ENCODE results near the gene LRRC38. TPM values are rescaled to one million over a fixed set of nuclear protein-coding genes. Genes with fewer than 3 reads are reported as not detected.

Gene LRRC38
- total RNA-seq, 6 donors from 2014 or later, result 0.11 TPM; not detected in 5

GRCh38 chr1:13523780-13524477 is 10.1 kb upstream of the LRRC38 start:
- DNase-seq, result no peak
- Histone ChIP-seq H3K27me3 (no peaks in the 10 kb centered on the region), H3K27ac (no peak overlapping the region), H3K36me3 (no peaks in the 10 kb centered on the region), H3K9me3 (peaks cover 0 to 2% (median 0%) of the 10 kb centered on the region in 4 donors), H3K4me3 (no peak overlapping the region), H3K4me1 (no peaks in the 10 kb centered on the region)
- TF ChIP-seq CTCF (IDR thresholded peaks at IDR 0.05), result no peak
- ATAC-seq (ENCODE audit: low FRiP score in 2 of 2), result no peak
- 57 to 59% methylated on average over 8 of the region's 8 CpGs for WGBS, 2 donors

DNA sequence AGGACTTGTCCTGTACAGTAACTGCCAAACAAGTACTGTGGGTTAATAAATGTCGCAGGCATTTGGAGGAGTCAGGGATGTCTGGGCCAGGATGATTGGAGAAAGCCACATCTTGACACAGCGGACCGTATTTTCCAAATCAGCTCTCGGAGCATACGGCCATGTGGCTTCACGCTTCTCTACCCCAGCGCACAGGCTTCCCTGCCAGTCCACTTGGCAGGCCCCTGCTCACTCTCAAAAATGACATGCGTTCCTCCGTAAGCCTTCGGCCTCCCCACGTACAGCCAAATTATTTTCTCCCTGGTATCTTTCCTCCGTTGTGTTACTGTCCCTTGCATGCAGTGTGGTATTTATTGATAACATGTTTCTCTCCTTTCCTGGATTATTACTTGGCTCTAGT is 7.2 kb upstream of the LRRC38 start:
- no peak for ATAC-seq (ENCODE audit: low FRiP score in 2 of 2)
- H3K27me3 ChIP-seq, result peaks cover 0 to 5% (median 0%) of the 10 kb centered on the region in 4 donors
- no peak for TF ChIP-seq POLR2A (IDR thresholded peaks at IDR 0.05)
- no peak for TF ChIP-seq EP300 (IDR thresholded peaks at IDR 0.05)
- TF ChIP-seq POLR2AphosphoS5 (IDR thresholded peaks at IDR 0.05), result no peak
- TF ChIP-seq CTCF (IDR thresholded peaks at IDR 0.05), result no peak
- 90 to 93% methylated on average over 12 of the region's 12 CpGs for WGBS, 2 donors
- H3K36me3 ChIP-seq, result no peaks in the 10 kb centered on the region
- no peak for DNase-seq
- no peak overlapping the region for H3K27ac ChIP-seq
- no peak overlapping the region for H3K4me3 ChIP-seq
- H3K9me3 ChIP-seq, result peaks cover 0 to 5% (median 0%) of the 10 kb centered on the region in 4 donors
- no peaks in the 10 kb centered on the region for H3K4me1 ChIP-seq

DNA sequence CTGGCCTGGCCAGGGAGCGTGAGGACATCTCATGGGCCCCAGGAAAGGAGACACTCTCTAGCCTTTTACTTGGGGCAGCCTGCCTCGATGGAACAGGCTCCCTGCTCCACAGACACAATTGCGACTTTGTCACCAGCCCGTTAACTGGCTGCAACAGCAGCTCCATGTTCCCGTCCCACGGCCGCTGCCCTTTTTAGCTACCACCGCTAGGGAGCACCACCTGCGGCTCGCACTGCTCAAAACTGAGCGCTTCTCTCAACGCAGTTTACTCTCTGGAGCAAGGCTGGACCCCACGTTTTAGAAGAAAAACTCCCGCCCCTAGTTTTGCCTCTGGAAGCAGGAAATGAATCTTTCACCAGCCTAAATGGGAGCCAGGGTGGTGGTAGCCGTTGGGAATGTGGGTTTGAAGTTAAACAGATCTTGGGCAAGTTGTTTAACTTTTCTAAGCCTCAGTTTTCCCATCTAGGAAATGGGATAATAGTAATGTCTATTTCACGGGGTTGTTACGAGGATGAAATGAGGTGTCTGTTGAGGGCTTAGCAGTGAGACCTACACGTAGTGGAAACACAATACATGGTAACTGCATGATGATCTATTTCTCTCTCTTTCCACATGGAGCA is 3.5 kb upstream of the LRRC38 start:
- TF ChIP-seq CTCF (IDR thresholded peaks at IDR 0.05) (peak in 4 of 6 experiments; percentile 24 to 39 (median 32)), POLR2AphosphoS5 (IDR thresholded peaks at IDR 0.05) (no peak)
- Histone ChIP-seq H3K27me3 (peaks cover 0 to 16% (median 6%) of the 10 kb centered on the region in 4 donors), H3K4me1 (peaks cover 0 to 13% (median 1%) of the 10 kb centered on the region in 4 donors), H3K36me3 (no peaks in the 10 kb centered on the region), H3K4me3 (no peak overlapping the region), H3K9me3 (peaks cover 0 to 5% (median 0%) of the 10 kb centered on the region in 4 donors), H3K27ac (no peak overlapping the region)
- peak in 1 of 2 donors; percentile 44 for ATAC-seq (ENCODE audit: low FRiP score in 2 of 2)
- 24 to 25% methylated on average over 18 of the region's 18 CpGs for WGBS, 2 donors
- DNase-seq, result peak in 1 of 2 donors; percentile 42

- no peak overlapping the region for H3K4me3 ChIP-seq
- WGBS, 2 donors, result 59 to 60% methylated on average over 10 of the region's 10 CpGs
- TF ChIP-seq POLR2A (IDR thresholded peaks at IDR 0.05) (no peak), CTCF (IDR thresholded peaks at IDR 0.05) (no peak), EP300 (IDR thresholded peaks at IDR 0.05) (no peak), POLR2AphosphoS5 (IDR thresholded peaks at IDR 0.05) (no peak)
- H3K27me3 ChIP-seq, result peaks cover 0 to 16% (median 6%) of the 10 kb centered on the region in 4 donors
- no peak for DNase-seq
- peaks cover 0 to 13% (median 1%) of the 10 kb centered on the region in 4 donors for H3K4me1 ChIP-seq
- H3K9me3 ChIP-seq, result peaks cover 0 to 5% (median 0%) of the 10 kb centered on the region in 4 donors
- no peak for ATAC-seq (ENCODE audit: low FRiP score in 2 of 2)
- no peak overlapping the region for H3K27ac ChIP-seq
- H3K36me3 ChIP-seq, result no peaks in the 10 kb centered on the region
Observed at GRCh38 chr1:13516606-13517005, 2.8 kb upstream of the LRRC38 start.

Measured in upper lobe of left lung (tissue), 6 donors.